Vagina (tissue), 2 donors: ENCODE data around the gene GIMAP5.
"Not testable (repeated sequence)": the region's sequence is repeated elsewhere in the genome, so short reads cannot be mapped to it uniquely, and the experiment has no call there.

Source experiments
- CTCF ChIP-seq, 3 experiments: fragments of 450-650 bp in 2 of 3; fragments of 200-600 bp in 1 of 3; sonication (generic) in 1 of 3; IDR thresholded peaks; one replicate each; pipeline ENCODE4 v1.5.1; 2017 to 2019; ENCODE audit warnings: antibody characterized with exemption in 3 of 3, mild to moderate bottlenecking in 2 of 3, moderate library complexity in 2 of 3
- POLR2A ChIP-seq, 2 donors: fragments of 450-650 bp; IDR thresholded peaks; one replicate each; pipeline ENCODE4 v1.6.1; 2017; ENCODE audit warnings: antibody characterized with exemption in 2 of 2, mild to moderate bottlenecking in 2 of 2, moderate library complexity in 2 of 2
- POLR2AphosphoS5 ChIP-seq, 2 donors: sonication (generic); formaldehyde crosslinking; IDR thresholded peaks; one replicate each; pipeline ENCODE4 v1.9.0; 2017; ENCODE audit warnings: antibody characterized with exemption in 2 of 2, mild to moderate bottlenecking in 2 of 2, low read depth in 1 of 2; ENCODE audit not compliant: insufficient read depth in 1 of 2

GRCh38 chr7:150774131-150774530 is 36.9 kb downstream of the GIMAP5 start:
- TF ChIP-seq CTCF (IDR thresholded peaks at IDR 0.05); POLR2AphosphoS5 (IDR thresholded peaks at IDR 0.05; ENCODE audit: insufficient read depth in 1 of 2, low read depth in 1 of 2); POLR2A (IDR thresholded peaks at IDR 0.05): not testable (repeated sequence)
